Lung microvascular endothelial cell (primary cell): ENCODE measurements around the gene ELP2. TPM values are rescaled to one million over a fixed set of nuclear protein-coding genes. Genes with fewer than 3 reads are reported as not detected.

Experiments
- DNase-seq, 2 donors: peaks; one replicate each; pipeline versions ENCODE4 v3.0.0 to v3.0.0-alpha.2; 2010; ENCODE audit warnings: low read depth in 2 of 2
- total RNA-seq: library from RNA; depleted of rRNA; stranded (reverse); fragments of >200 nt; gene quantifications from 2 replicates; pipeline ENCODE4 v1.2.1, GENCODE V29; 2014

The ELP2 gene
- total RNA-seq, 1 donor from 2014 or later, result 158 TPM

DNA sequence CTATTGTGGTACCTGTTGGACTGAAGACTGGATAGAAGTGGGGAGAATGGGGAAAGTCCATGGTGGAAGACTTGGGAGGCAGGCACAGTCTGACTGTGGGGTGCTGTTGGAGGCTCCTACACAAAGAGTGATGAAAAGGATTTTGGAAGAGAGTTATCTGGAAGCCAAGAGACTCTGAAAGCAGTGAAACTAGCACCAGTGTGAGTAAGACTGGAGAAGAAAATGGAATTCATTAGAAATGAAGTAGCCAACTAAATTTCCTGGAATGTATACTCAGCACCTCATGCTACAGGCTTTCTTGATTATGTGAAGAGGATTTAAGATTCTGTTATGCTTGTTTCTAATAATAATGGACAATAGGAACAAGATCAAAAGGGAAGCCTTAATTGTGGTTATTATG, 27.7 kb downstream of the ELP2 start:
- DNase-seq, result no peak

DNA sequence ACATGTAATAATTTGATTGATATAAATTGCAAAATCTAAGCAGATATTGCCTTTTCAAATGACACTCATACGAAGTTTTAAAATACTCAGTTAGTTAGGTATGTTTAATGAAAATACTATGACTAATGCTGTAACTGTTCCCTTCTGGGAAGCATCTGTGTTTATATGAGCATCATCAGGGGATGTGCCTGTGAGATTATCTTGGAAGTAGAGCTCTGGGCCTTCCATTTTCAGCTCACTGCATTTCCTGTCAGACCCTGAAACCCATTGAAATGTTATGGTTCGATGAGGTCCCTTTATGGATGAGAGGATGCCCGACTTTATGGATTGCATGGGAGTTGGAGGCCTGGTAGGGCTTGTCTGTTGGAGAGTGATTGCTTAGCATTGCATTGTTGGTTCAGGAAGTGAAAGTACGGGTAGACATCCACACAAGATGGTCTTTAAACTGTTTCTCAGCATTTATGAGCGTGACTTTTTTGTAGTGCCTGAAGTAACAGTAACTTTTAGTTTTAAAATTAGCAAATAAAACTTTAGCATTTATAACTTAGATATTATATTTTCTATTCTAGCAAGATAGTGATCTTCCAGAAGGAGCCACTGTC, 28.7 kb downstream of the ELP2 start:
- DNase-seq, result peak; percentile 74 to 97

DNA sequence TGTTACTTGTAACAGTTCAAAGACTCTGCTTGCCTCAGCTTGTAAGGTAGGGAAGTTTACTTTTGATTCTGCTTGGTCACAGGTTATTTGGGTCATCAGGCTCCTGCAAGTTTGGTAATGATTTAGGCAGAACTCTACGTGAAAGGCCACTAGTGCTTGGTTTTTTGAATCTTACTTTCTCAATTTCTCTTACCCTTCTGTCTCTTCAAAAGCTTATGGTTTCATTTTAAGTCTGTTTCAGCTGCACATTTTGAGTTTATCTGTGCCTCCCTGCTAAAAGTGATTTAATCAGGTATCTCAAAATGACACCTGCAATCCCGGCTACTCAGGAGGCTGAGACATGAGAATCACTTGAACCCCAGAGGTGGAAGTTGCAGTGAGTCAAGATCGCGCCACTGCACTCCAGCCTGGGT, 31.3 kb downstream of the ELP2 start:
- no peak for DNase-seq

DNA sequence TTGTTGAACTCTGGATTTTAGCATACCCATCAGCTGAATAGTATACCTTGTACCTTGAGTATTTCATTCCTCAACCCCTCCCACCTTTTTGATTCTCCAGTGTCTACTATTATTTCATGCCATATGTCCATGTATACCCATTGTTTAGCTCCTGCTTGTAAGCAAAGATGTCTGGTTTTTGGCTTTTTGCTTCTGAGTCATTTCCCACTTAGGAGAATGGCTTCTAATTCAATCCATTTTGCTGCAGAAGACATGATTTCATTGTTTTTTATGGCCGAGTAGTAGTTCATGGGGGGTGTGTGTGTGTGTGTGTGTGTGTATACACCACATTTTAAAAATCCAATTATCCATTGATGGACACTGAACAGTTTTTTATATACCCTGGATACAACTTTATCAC, 33.3 kb downstream of the ELP2 start:
- DNase-seq, result peak in 1 of 2 donors; percentile 92

DNA sequence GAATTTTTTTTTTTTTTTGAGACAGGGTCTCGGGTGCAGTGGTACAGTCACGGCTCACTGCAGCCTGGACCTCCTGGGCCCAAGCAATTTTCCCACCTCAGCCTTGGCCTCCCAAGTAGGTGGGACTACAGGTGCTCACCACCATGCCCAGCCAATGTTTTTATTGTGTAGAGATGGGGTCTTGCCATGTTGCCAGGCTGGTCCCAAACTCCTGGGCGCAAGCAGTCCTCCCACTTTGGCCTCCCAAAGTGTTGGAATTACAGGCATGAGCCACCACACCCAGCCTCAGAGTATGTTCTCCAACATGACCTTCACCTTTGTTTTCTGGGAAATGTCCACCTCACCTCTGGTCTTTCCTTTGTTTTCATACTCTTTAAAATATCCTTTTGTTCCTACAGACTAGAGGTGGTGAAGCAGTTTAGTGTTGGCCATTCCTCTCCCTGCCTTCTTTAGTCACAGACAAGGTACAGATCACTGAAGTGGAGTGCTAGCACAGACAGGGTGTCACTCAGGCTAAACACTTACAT, 38.1 kb downstream of the ELP2 start:
- no peak for DNase-seq

DNA sequence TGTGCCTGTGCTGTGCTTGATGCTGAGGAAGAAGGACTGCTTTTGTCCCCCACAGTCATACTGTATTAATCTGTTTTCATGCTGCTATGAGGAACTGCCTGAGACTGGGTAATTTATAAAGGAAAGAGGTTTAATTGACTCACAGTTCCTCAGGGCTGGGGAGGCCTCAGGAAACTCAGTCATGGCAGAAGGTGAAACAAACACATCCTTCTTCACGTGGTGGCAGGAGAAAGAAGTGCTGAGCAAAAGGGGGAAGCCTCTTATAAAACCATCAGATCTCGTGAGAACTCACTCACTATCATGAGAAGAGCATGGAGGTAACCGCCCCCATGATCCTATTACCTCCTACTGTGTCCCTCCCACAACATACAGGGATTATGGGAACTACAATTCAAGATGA, 38.6 kb downstream of the ELP2 start:
- peak in 1 of 2 donors; percentile 82 for DNase-seq

DNA sequence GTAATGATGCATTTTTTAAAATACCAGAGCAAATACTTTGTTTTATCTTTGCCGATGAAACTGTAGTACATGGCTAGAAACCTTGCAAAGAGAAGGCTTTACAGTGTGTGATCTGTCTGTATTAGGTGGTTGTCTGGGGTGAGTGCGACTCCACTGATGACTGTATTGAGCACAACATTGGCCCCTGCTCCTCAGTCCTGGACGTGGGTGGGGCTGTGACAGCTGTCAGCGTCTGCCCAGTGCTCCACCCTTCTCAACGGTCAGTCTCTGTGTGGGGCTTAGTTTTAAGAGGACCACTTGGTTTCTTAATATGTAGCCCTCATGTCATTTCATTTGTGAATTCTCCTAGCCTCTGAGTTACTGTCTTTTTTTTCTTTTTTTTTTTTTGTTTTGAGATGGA, 40.2 kb downstream of the ELP2 start:
- no peak for DNase-seq

DNA sequence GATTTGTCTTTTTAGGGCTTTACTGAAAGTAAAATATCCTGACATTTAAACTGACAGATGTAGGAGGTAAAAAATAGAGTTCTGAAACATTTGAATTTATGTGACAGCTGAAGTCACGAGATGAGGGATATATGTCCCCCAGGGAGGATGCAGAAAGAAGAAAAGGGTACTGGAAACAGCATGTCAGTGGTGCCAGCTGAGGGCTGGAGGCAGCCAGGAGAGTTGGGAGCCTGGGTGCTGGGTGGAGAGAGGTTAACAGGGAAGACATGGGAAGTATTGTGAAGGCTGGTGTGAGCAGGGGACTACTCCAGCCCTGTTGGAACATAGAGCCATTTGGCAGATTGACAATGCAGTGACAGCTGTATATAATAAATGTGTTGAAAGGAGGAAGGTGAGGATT, 45.8 kb downstream of the ELP2 start:
- no peak for DNase-seq

DNA sequence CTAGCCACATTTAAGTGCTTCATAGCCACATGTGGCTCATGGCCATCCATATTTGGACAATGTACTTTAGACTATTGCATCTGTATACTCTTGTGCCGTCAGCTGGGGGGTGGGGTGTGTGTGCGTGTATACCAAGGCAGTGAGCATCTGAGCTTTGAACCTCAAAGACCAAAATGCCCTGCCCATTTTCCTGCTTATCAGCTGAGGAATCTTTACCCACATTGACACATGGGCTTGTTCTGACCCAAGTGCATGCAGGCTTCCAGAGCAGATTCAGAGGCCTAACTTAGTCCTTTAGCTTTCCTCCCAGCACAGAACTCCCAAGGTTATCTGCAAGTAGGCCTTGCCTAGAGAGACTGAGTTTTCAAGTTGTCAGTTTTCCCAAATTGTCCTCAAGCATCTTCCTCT, 46.5 kb downstream of the ELP2 start:
- DNase-seq, result no peak

DNA sequence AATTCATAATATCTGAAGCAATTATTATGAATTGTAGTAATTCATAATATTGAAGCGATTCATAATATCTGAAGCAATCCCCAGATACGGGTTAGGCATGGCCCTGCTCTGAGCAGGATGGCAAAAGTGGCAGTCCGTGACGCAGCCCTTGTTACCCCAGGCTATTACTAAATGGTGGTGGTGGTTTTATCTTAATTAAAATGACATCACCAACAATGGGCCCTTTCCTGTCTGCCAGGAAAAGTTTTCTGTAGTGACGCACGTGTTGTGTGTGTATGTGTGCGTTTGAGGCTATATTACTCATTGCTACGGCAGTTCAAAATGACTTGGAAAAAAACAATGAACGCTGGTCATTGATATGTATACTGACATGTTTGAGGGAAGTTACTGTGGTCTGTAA, 47.0 kb downstream of the ELP2 start:
- peak; percentile 55 to 97 for DNase-seq

DNA sequence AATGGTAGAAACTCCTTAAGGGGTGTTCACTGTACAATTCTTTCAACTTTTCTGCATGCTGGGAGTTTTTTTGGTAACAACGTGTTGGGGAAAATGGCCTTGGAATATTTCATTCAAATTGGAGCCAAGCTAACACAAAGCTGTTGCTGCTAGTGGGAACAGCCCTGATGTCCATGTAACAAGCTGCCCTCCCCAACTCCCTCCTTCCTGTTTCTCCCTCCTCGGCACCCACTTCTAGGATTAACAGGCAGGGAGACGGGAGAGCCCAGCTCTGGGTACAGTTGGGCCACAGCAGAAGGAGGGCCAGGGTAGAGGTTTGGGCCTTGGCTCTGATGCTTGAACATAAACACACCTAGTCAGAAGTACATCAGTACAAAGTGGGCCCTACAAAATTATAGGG, 48.2 kb downstream of the ELP2 start:
- DNase-seq, result no peak

DNA sequence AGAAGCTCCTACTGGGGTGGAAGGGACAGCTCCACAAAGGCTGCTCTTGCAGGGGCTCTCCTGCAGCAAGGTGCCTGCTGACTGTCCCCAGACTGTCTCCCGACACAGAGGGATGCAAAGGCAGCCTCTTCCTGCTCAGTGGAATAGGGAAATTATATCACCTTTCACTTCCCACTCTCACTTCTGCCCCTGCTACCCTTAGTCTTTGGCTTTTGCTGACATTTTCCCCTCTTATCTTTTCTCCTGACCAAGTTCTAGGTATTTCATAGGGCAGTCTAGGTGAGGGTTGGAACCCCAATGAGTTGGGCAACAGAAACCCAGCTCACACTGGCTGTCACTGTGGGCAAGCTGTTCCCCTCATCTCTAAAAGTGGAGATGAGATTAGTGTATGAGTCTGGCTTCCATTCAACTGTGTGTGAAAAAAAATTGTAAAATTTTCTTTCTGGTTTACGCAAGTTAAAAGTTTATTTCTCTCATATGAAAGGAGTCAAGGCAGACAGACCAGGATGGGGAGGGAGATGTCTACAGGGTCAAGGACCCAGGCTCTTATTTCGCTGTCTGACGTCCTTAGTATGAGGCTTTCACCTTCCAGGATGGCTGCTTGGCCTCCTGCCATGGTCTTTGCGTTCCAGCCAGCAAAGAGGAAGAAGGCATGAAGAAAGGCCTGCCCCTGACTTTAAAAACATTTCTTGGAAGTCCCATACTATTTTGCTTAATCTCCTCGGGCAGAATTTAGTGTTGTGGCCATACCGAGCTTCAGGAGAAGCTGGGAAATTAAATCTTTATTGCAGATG, 50.1 kb downstream of the ELP2 start:
- DNase-seq, result peak in 1 of 2 donors; percentile 87

DNA sequence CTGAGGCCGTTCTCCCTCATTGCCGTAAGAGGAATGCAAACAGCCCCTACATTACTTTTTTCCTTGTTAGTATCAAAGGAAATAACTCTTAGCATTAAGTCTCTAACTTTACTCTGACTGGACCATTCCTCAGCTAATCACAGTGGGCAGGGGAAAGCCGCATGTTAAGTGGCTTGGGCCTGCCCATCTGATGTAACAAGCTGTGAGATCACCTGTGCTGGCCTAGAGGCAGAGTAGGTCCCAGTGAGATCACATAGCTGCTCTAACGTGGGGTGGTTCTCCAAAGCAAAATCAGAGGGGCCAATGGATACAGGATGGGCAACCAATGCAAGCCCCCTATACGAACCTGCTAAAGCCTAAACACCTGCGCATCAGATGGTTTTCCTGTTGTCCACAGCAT, 51.7 kb downstream of the ELP2 start:
- DNase-seq, result no peak

DNA sequence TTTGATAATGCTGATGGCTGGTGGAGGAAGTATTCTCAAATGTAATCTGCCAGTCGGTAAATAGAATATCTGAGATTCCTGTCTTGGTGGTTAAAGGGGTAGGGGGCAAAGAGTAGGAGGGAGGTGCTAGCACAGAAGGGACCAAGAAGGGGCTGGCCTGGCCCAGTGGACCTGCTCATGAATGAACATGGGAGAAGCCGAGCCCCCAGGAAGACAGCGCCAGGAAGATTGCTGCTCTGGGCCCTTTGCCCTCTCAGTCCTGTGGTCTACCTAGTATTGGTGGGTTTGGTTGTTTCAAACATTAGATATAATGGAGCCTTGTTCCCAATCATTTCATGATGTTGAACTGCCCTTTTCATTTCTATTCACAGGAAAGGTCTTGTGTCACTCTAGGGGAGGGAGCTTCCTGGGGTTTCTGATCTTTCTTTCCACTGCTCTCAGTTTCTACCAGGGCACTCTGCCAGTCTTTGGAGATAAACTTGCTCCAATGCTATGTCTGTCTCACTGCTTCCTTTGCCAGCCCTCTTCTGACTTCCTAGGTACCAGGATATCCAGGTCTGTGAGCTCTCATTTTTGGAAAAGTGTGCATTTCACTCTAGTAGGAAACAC, 52.3 kb downstream of the ELP2 start:
- no peak for DNase-seq

DNA sequence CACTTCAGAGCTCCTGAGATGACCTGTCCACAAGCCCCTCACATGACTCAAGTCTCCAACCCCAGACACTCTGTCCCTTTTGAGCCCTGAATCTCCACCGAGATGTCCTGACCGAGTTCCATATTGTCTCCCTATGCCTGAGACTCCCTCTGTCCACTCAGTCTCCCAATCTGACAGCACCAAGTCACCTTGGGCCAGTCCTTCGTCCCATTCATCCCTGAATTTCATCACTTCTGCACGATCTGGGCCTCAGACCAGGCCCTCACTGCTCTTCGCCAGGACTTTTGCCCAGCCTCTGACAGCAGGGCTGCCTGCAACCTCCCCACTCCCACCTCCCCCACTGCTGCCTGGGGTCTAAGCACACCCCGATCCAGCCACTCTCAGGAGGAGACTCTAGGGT, 53.3 kb downstream of the ELP2 start:
- no peak for DNase-seq

DNA sequence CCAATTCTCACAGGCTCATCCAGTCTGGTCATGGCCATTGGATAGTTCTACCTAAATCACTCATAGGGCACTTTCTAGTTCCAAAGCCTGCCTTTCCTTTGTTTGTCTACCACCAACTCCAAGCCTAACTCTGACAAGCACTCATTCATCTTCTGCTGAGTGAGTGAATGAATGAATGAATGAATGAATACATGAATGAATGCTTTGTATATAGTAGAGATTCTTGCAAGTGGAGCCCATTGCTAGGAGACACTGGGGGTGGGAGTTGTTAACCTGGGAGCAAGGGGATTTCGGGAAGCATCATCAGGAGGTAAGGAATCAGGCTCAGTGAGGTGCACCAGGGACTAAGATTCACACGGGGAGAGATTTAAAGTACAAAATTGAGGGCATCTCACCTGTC, 54.3 kb downstream of the ELP2 start:
- no peak for DNase-seq

DNA sequence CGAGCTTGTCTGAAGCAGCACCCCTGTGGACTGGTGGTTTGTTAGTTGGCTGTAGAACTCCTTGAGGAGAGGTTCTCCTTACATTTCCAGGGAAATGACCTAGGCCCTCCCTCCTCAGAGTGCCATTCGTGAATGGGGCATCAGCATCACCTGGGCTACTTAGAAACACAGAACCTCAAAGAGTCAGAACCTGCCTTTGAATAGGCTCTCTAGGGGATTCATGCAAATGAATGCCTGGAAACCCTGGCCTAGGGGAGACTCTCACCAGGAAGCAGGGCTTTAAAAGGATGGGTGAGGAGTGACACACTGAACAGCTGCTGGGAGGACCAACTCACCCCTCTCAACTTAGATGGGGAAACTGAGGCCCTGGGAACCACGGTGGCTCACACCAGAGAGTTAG, 55.5 kb downstream of the ELP2 start:
- DNase-seq, result no peak

DNA sequence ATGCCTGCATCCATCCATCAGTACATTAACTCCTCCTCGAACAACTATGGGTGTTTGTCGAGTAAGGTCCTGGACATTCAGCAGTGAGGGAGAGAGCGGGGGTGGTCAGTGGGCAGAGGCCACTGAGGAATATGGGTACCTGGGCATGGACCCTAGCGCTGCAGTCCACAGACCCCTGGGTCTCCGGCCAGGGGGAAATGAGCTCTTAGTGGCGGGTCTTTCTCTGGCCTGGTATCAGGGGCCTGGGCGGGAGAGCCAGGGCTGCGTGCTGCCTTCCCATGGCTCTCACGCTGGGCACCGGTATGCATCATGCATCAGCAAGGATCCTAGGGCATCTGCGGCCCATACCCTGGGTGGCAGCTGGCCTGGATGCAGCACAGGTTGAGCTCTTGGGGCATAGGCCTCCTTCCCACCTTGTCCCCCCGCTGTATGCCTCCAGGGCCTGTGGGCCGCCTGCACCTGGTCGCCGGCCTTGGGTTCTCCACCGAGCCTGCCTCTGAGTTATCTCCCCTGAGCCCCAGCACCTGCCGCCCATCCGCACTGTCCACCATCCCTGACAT, 56.3 kb downstream of the ELP2 start:
- no peak for DNase-seq

DNA sequence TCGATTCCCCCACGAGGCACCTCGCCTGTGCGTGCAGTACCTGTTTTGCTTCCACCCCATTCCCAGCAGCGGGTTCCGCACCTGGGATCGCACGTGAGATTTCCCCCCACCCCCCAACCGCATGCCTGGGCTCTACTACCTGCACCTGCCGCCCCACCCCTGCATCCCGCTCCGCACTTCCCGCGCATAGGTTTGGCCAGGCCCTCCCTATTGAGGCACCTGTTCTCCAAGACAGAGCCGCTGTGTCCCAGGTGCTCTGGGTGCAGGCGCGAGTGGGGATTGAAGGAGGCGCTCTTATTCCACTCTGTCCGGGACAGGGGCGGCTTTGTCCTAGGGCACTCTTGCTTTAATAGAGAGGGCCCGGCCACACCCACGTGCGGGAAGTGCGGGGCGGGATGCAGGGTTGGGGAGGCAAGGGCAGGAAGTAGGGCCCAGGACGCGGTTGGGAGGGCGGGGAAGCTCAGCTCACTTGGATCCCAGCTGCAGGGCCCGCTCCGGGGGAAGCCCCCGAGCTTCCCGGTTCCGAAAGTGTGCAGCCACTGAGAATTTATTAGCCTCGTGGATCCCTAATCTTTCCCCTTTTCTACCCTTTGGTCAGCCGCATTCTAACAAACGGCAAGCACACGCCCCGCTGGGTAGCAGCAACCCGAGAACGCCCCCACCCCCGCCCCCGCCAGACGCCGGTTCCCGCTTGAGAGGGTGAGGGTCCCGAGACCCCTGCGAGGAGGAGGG, 56.9 kb downstream of the ELP2 start:
- DNase-seq, result peak in 1 of 2 donors; percentile 43

DNA sequence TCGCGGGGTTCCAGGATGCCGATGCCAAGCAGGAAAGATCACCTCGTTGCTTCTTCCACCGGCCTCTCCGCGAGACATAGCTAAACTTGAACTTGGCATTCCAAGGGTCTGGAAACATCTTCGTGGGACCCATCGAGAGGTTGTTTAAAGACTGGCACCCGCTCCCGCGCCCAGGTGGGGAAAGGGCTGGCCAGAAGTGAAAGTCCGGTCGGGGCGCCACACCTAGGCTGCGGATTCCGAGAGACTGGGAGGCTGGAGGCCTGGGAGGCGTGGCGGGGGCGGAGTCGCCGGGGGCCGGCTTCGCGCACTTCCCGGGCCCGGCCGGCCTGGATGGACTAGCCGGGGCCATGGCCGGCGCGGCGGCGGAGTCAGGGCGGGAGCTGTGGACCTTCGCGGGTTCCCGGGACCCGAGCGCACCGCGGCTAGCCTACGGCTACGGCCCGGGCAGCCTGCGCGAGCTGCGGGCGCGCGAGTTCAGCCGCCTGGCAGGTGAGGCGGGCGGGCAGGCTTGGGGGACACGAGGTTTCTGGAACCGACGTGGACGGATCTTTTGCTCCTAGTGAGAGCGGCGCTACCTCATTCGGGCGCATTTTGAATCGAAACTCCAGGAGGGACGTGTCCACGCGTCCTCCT, 57.6 kb downstream of the ELP2 start, which contains the start of gene MOCOS:
TSS of gene MOCOS (plus strand) at position 305 of the 633 bp plus-strand sequence. CDS start at position 348, 43 bp downstream.
- peak; percentile 28 to 64 for DNase-seq
